Neuron (in vitro differentiated cells): Measurements from ENCODE around the gene TBC1D5.
"Not testable (repeated sequence)": the region's sequence is repeated elsewhere in the genome, so short reads cannot be mapped to it uniquely, and the experiment has no call there.

ENCODE experiments used
- H2AFZ ChIP-seq: one replicate; pipeline ENCODE4 v1.6.1; 2013; ENCODE audit warnings: low read depth, mild to moderate bottlenecking, inconsistent platforms, low read length, moderate library complexity
- H3K27me3 ChIP-seq: one replicate; pipeline ENCODE4 v1.6.1; 2013; ENCODE audit warnings: low read length; ENCODE audit not compliant: insufficient read depth
- H3K36me3 ChIP-seq: one replicate; pipeline ENCODE4 v1.6.1; 2013; ENCODE audit warnings: low read length; ENCODE audit not compliant: insufficient read depth
- H3K4me1 ChIP-seq: one replicate; pipeline ENCODE4 v1.6.1; 2013; ENCODE audit warnings: low read length; ENCODE audit not compliant: insufficient read depth
- H3K4me3 ChIP-seq: 2 replicates; pipeline ENCODE4 v1.5.1; 2013; ENCODE audit warnings: mild to moderate bottlenecking, low read length, moderate library complexity
- H3K9me3 ChIP-seq: one replicate; pipeline ENCODE4 v1.6.1; 2013; ENCODE audit warnings: low read length

TBC1D5 gene

DNA sequence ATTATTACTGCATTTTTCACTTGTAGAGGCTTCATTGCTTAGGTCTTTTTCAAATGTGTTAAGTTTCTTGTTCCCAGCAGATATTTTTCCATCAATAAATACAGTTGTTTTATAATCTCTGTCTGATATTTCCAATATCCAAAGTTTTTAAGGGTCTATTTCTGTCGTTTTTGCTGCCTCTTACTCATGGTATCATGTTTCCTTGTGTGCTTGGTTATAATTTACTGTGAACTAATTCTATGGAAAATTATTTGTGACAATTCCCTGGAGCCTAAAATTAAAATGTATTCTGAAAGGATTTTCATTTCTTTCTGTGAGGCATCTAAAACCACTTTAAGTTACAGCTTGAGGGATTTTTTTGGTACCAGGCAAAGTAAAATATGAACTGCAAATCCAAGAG is 17.5 kb downstream of the TBC1D5 start:
- Histone ChIP-seq H3K36me3 (no peaks in the 10 kb centered on the region), H3K4me3 (no peak overlapping the region), H3K9me3 (peaks cover 8% of the 10 kb centered on the region), H2AFZ (no peak overlapping the region), H3K27me3 (no peaks in the 10 kb centered on the region), H3K4me1 (no peaks in the 10 kb centered on the region)

DNA sequence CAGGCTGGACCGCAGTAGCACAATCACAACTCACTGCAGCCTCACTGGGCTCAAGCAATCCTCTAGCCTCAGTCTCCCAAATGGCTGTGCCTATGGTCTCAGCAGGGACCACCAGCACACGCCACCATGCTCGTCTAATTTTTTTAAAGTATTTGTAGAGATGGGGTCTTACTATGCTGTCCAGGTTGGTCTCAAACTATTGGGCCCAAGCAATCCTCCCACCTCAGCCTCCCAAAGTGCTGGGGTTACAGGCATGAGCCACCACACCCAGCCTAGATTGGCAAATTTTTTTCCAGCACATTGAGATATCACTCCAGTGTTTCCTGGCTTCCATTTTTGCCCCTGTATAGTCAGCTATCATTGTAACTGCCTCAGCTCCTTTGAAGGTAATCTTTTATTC is 18.3 kb downstream of the TBC1D5 start:
- no peak overlapping the region for H2AFZ ChIP-seq
- peaks cover 8% of the 10 kb centered on the region for H3K9me3 ChIP-seq
- H3K4me1 ChIP-seq, result no peaks in the 10 kb centered on the region
- no peak overlapping the region for H3K4me3 ChIP-seq
- H3K27me3 ChIP-seq, result no peaks in the 10 kb centered on the region
- H3K36me3 ChIP-seq, result no peaks in the 10 kb centered on the region

DNA sequence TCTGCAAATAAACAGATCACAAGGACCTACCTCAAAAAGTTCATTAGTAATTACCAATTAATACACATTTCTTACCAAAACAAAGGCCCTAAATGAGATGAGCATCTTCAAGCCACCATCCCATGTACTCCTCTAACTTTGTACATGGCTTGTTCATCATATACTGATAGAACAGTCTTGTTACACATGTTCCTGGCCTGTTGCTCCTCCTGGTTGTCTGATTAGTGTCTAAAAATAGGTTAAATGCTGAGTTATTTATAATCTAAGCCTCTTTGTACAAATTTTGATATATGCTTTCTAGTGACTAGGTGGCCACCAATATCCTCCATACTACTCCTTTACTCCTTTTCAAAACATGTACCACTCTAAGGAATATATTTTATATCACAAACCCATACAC is 25.0 kb downstream of the TBC1D5 start:
- Histone ChIP-seq H3K9me3 (peaks cover 11% of the 10 kb centered on the region), H3K4me1 (no peaks in the 10 kb centered on the region), H2AFZ (no peak overlapping the region), H3K27me3 (no peaks in the 10 kb centered on the region), H3K4me3 (no peak overlapping the region), H3K36me3 (peaks cover 5% of the 10 kb centered on the region)

DNA sequence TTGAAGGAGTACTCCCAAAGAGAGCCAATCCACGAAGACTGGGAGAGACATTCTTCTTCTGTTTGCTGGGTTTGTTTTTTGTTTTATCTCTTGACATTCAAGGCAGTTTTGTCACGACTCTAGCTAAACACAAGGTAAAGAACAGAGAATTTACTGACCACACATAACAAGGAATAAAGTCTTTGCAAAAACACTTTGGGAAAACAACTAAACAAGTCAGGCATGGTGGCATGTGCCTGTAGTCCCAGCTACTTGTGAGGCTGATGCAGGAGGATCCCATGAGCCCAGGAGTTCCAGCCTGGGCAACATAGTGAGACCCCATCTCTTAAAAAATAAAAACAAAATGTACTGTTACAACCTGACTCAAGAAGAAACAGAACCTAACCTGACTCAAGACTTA is 28.0 kb downstream of the TBC1D5 start:
- peaks cover 5% of the 10 kb centered on the region for H3K36me3 ChIP-seq
- H3K4me1 ChIP-seq, result no peaks in the 10 kb centered on the region
- H3K9me3 ChIP-seq, result peaks cover 11% of the 10 kb centered on the region
- no peak overlapping the region for H2AFZ ChIP-seq
- no peaks in the 10 kb centered on the region for H3K27me3 ChIP-seq
- H3K4me3 ChIP-seq, result no peak overlapping the region

DNA sequence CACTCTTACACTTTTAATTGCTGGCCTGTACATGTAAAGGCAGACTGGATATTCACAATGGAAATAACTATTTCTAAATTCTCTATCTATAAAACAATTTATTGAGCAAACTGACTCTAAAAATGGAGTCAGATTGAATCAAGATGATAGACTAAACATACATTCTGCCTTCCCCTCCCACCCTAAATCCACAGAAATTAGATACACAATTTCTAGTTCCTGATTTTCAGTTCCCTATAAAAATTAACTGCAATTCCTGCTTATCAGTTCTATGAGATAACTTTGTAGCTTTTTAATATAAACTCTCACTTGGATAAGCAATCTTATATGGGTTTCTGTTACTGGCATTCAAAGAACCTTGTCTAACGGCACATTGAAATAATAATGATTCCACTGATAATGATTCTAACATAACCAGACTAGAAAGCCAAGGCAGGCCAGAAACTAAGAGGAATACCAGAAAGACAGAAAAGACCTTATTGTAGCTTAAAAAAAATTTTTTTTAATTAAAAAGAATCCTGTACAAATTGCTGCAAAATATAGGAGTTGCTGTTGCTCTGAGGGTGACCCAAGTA is 33.1 kb downstream of the TBC1D5 start:
- Histone ChIP-seq H3K9me3 (peaks cover 5% of the 10 kb centered on the region), H3K4me3 (no peak overlapping the region), H3K27me3 (no peaks in the 10 kb centered on the region), H3K4me1 (no peaks in the 10 kb centered on the region), H3K36me3 (peaks cover 4% of the 10 kb centered on the region), H2AFZ (no peak overlapping the region)

DNA sequence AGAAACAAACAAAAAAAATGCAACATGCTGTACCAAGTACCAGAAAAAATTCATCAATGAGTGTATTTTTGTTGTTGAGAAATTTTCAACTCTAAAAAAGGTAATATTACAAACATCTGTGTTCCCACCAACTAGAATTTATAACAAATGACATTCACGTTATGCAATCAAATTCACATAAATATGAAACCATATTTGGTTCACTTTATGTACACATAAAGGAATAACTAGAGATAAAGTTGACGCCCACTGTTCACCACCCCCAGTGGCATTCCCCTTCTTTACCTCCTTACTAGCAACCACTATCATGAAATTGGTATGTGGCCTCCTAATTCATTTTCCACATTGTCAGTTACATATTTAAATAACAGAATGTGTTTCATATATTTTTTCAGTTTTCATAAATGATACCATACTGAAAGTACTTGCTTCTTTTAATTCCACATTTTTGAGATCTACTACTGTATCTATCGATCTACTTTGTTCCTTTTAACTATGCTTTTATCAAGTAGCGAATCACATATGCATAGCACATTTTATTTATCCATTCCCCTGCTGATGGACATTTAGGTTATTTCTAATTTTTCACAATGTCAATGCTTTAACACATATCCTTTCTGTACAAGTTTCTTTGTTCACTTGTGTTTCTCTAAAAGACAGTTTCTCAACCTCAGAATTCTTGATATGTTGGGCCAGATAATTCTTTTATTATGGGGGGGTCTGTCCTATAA is 34.5 kb downstream of the TBC1D5 start:
- Histone ChIP-seq H3K4me3 (no peak overlapping the region), H3K36me3 (no peaks in the 10 kb centered on the region), H2AFZ (no peak overlapping the region), H3K9me3 (no peaks in the 10 kb centered on the region), H3K4me1 (no peaks in the 10 kb centered on the region), H3K27me3 (no peaks in the 10 kb centered on the region)

DNA sequence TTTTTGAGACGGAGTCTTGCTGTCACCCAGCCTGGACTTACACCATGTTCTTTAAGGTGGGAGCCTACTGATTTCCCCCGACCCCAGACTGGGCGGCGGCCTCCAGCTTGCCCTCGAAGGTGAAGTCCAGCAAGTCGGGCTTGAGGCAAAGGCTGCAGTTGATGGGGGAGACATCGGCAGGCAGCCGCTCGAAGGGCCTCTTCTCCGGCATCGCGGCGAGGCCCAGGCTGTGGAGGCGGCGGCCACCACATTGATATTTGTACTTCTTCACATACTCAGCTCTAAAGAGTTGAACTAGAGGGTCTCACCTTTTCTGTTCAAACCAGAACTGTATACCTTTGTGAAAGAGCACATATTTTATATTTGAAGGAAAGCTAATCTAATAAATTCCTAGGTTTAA is 36.4 kb downstream of the TBC1D5 start:
- H2AFZ ChIP-seq, H3K36me3 ChIP-seq, H3K9me3 ChIP-seq, H3K27me3 ChIP-seq, H3K4me3 ChIP-seq, H3K4me1 ChIP-seq: not testable (repeated sequence)

DNA sequence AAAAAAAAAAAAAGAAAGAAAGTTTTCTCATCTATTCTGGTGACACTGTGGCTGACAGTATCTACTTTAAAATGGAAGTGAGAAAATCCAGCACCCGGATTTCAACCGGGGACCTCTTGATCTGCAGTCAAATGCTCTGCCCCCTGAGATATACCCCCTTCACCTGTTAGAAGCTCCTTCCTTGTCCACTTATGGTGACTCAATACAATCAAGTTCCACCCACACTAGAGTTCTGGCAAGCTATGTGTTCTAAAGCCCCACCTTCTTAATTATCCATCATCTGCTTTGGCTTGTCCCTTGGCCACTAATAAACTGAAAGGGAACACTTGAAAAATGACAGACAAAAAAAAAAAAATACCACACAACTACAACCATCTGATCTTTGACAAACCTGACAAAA is 42.6 kb downstream of the TBC1D5 start:
- not testable (repeated sequence) for H2AFZ ChIP-seq, H3K9me3 ChIP-seq, H3K4me1 ChIP-seq, H3K36me3 ChIP-seq, H3K27me3 ChIP-seq, H3K4me3 ChIP-seq

DNA sequence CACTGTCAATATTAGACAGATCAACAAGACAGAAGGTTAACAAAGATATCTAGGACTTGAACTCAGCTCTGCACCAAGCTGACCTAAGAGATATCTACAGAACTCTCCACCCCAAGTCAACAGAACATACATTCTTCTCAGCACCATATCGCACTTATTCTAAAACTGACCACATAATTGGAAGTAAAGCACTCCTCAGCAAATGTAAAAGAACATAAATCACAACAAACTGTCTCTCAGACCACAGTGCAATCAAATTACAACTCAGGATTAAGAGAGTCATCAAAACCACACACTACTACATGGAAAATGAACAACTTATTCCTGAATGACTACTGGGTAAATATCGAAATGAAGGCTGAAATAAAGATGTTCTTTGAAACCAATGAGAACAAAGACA is 46.8 kb downstream of the TBC1D5 start:
- not testable (repeated sequence) for H3K4me1 ChIP-seq, H3K4me3 ChIP-seq, H2AFZ ChIP-seq, H3K27me3 ChIP-seq, H3K36me3 ChIP-seq, H3K9me3 ChIP-seq

DNA sequence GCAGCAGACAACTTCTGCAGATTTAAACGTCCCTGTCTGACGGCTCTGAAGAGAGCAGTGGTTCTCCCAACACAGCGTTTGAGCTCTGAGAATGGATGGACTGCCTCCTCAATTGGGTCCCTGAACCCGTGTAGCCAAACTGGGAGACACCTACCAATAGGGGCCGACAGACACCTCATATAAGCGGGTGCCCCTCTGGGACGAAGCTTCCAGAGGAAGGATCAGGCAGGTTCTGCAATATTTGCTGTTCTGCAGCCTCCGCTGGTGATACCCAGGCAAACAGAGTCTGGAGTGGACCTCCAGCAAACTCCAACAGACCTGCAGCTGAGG is 48.8 kb downstream of the TBC1D5 start:
- H3K27me3 ChIP-seq, H3K36me3 ChIP-seq, H3K4me1 ChIP-seq, H3K9me3 ChIP-seq, H2AFZ ChIP-seq, H3K4me3 ChIP-seq: not testable (repeated sequence)

DNA sequence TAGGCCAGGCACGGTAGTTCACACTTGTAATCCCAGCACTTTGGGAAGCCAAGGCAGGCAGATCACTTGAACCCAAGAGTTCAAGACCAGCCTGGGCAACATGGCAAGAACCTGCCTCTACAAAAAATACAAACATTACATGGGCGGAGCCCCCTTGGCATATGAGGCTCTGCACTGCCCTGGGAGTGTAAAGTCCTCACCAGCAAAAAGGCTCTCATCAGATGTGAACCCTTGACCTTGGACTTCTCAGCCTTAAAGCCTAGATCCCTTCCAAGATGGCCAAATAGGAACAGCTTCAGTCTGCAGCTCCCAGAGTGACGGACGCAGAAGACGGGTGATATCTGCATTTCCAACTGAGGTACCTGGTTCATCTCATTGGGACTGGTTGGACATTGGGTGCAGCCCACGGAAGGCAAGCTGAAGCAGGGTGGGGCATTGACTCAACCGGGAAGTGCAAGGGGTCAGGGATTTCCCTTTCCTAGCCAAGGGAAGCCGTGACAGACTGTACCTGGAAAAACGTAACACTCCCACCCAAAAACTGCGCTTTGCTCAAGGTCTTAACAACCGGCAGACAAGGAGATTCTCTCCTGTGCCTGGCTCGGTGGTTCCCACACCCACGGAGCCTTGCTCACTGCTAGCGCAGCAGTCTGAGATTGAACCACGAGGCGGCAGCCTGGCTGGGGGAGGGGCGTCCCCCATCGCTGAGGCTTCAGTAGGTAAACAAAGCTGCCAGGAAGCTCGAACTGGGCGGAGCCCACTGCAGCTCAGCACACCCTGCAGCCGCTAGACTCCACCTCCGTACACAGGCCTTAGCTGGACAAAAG is 49.4 kb downstream of the TBC1D5 start:
- H2AFZ ChIP-seq, result not testable (repeated sequence)

DNA sequence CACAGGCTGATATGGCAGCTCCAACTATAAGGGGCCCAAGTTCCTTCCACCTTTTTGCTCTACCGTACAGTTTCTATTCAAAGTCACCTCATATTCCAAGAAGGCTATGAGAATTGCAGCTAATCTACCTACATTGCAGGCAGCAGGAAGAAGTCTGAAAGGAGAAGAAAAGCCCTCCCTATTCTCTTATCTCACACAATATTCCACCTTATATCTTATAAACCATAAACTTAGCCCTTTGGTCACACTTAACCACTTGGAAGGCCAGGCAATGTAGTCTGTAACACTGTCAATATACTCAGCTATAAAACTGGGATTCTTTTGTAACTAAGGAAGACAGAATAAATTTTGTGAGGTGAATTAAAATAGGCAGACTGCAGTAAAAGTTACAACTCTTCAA is 54.9 kb downstream of the TBC1D5 start:
- H3K4me1 ChIP-seq, result no peaks in the 10 kb centered on the region
- H3K36me3 ChIP-seq, result no peaks in the 10 kb centered on the region
- no peak overlapping the region for H3K4me3 ChIP-seq
- H3K27me3 ChIP-seq, result no peaks in the 10 kb centered on the region
- no peak overlapping the region for H2AFZ ChIP-seq
- H3K9me3 ChIP-seq, result no peaks in the 10 kb centered on the region

More for the DNA sequence above, 49.4 kb downstream of the TBC1D5 start:
- H3K9me3 ChIP-seq, H3K4me1 ChIP-seq, H3K36me3 ChIP-seq, H3K27me3 ChIP-seq, H3K4me3 ChIP-seq: not testable (repeated sequence)

DNA sequence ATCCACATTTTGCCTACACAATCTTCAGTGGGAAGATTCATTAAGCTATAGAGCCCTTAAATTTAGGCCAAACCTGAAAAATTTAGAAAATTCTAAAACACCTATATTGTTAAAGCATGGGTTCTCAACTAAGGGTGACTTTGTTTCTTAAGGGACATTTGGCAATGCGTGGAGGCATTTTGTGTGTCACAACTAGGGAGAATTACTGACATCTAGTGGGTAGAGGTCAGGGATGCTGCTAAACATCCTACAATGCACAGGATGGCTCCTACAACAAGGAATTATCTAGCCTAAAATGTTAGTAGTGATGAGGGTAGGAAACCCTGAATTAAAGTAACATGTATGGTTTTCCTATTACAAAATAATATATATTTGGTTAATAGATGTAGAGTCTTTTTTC is 55.8 kb downstream of the TBC1D5 start:
- H2AFZ ChIP-seq, result no peak overlapping the region
- no peaks in the 10 kb centered on the region for H3K9me3 ChIP-seq
- no peaks in the 10 kb centered on the region for H3K36me3 ChIP-seq
- no peaks in the 10 kb centered on the region for H3K4me1 ChIP-seq
- H3K27me3 ChIP-seq, result no peaks in the 10 kb centered on the region
- no peak overlapping the region for H3K4me3 ChIP-seq
